Kidney (tissue), 14 donors: ENCODE data around the gene CCDC69. TPM values are rescaled to one million over a fixed set of nuclear protein-coding genes. Genes with fewer than 3 reads are reported as not detected.

Experiments used
- DNase-seq, 5 donors: peaks; one replicate each; pipeline ENCODE4 v3.0.0-alpha.2; 2013 to 2020
- FAIRE-seq: peaks from 2 replicates; lab custom pipeline; 2012; peaks lifted over from hg19 to GRCh38; lab: Jason Lieb, UNC
- H3K27ac ChIP-seq, 2 donors: one replicate each; pipeline ENCODE4 v1.7.0; 2013; ENCODE audit warnings: low read depth in 2 of 2, low read length in 2 of 2, inconsistent platforms in 1 of 2
- H3K27me3 ChIP-seq: one replicate; pipeline ENCODE4 v1.7.1; 2013; ENCODE audit warnings: low read length, inconsistent platforms; ENCODE audit not compliant: control insufficient read depth, insufficient read depth
- H3K36me3 ChIP-seq, 3 donors: one replicate each; pipeline versions ENCODE4 v1.7.0 to v1.7.1; 2013; ENCODE audit warnings: low read length in 3 of 3, control low read depth in 1 of 3, inconsistent platforms in 1 of 3; ENCODE audit not compliant: insufficient read depth in 3 of 3, control insufficient read depth in 2 of 3
- H3K4me1 ChIP-seq, 3 donors: one replicate each; pipeline versions ENCODE4 v1.7.0 to v1.7.1; 2013; ENCODE audit warnings: low read length in 3 of 3, inconsistent platforms in 1 of 3, low read depth in 1 of 3; ENCODE audit not compliant: control insufficient read depth in 2 of 3, insufficient read depth in 2 of 3
- H3K4me3 ChIP-seq, 3 donors: one replicate each; pipeline versions ENCODE4 v1.7.0 to v1.8.1; 2013; ENCODE audit warnings: low read length in 3 of 3, control low read depth in 1 of 3, inconsistent platforms in 1 of 3
- H3K9ac ChIP-seq, 3 donors: one replicate each; pipeline versions ENCODE4 v1.7.0 to v1.7.1; 2013; ENCODE audit warnings: low read length in 3 of 3, control low read depth in 1 of 3, inconsistent platforms in 1 of 3
- H3K9me3 ChIP-seq, 3 donors: one replicate each; pipeline versions ENCODE4 v1.7.0 to v1.7.1; 2013; ENCODE audit warnings: low read length in 3 of 3, control low read depth in 1 of 3, inconsistent platforms in 1 of 3; ENCODE audit not compliant: control insufficient read depth in 2 of 3, insufficient read depth in 1 of 3
- intact Hi-C: fragments of 100-400 bp; cut with DNase I; formaldehyde crosslinking; loops from one replicate; pipeline ENCODE4 v1.11.1; 2022
- polyA plus RNA-seq: library from polyadenylated mRNA; stranded (reverse); fragments of 350-450 nt; fragmentation: Illumina TruSeq; extraction: RNeasy Lipid Tissue Mini Kit (QIAGEN cat#74804); gene quantifications from one replicate; pipeline ENCODE4 v1.2.3, GENCODE V29; 2014; ENCODE audit warnings: low read depth, low replicate concordance; ENCODE audit not compliant: insufficient read depth
- total RNA-seq: library from RNA; stranded (reverse); fragmentation: NEBNext Ultra II Directional; extraction: Animal tissue kit (Norgen Biotek cat#: 25700); gene quantifications from one replicate; pipeline ENCODE4 v1.2.1, GENCODE V29; 2021
- TF ChIP-seq, protein P1 (sequence below): IDR thresholded peaks from 3 replicates; pipeline ENCODE4 v1.5.1; 2012; ENCODE audit warnings: mild to moderate bottlenecking, moderate library complexity, borderline replicate concordance; ENCODE audit not compliant: insufficient read depth; ENCODE audit errors: extremely low read depth
- donor health status: control.
- donor health status: control.
- donor health status: control.
- donor health status: control.
- donor health status: control.
- donor health status: DM: yes; HTN: yes; CAD: no.
- donor health status: Normal renal cell carcinoma (clear cell type).

CCDC69 gene
- total and polyA plus RNA-seq, 2 donors from 2014 or later = 11.1 to 22.8 TPM

DNA sequence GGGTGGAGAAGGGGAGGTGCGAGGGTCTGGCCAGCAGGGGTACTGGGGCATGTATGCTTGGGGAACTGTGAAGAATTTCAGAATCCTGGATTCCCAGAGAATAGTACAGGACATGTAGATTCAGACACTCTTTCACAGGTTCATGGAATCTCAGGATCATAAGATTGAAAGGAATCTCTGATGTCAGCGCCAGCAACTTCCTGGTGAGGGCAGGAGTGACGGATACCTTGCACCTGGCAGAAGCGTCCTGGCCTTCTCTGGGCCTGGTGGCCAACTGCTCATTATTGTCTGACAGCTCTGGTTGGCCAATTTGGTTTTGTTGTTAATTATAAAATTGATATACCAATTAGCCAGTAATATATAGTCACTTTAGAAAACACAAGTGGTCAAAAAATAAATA is 36.0 kb upstream of the CCDC69 start:
- H3K9ac ChIP-seq = no peak overlapping the region
- H3K27ac ChIP-seq = no peak overlapping the region
- H3K4me3 ChIP-seq = no peak overlapping the region
- intact Hi-C loops = no loop called here
- FAIRE-seq (no peak), DNase-seq (peak in 1 of 5 donors; percentile 12)
- TF ChIP-seq, protein P1, sequence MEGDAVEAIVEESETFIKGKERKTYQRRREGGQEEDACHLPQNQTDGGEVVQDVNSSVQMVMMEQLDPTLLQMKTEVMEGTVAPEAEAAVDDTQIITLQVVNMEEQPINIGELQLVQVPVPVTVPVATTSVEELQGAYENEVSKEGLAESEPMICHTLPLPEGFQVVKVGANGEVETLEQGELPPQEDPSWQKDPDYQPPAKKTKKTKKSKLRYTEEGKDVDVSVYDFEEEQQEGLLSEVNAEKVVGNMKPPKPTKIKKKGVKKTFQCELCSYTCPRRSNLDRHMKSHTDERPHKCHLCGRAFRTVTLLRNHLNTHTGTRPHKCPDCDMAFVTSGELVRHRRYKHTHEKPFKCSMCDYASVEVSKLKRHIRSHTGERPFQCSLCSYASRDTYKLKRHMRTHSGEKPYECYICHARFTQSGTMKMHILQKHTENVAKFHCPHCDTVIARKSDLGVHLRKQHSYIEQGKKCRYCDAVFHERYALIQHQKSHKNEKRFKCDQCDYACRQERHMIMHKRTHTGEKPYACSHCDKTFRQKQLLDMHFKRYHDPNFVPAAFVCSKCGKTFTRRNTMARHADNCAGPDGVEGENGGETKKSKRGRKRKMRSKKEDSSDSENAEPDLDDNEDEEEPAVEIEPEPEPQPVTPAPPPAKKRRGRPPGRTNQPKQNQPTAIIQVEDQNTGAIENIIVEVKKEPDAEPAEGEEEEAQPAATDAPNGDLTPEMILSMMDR = no peak
- H3K36me3 ChIP-seq = no peaks in the 10 kb centered on the region
- H3K4me1 ChIP-seq = no peaks in the 10 kb centered on the region
- no peaks in the 10 kb centered on the region for H3K27me3 ChIP-seq
- no peaks in the 10 kb centered on the region for H3K9me3 ChIP-seq

DNA sequence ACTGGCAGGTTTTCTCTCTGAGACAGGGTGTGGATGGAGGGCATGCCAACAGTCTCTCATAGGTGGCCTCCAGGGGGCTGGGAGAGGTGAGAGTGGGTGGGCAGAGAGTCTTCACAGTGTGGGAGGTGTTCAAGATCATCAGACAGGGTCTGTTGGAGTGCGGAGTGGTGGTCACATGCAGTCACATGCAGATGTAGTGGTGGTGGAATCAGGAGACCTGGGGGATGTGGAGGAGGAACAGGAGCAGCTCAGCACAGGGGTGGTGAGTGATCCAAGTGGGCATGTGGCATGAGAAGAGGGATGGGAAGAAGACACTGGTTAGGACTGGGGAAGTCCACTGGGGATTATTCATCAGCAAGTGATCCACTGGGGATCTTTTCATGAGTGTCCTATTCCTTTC is 34.9 kb upstream of the CCDC69 start:
- peak in 1 of 5 donors; percentile 18 for DNase-seq
- intact Hi-C loops = no loop called here
- Histone ChIP-seq H3K4me3 (no peak overlapping the region), H3K27me3 (no peaks in the 10 kb centered on the region), H3K36me3 (no peaks in the 10 kb centered on the region), H3K27ac (no peak overlapping the region), H3K9ac (no peak overlapping the region), H3K4me1 (peaks cover 0 to 9% (median 8%) of the 10 kb centered on the region in 3 donors), H3K9me3 (no peaks in the 10 kb centered on the region)
- FAIRE-seq = no peak
- TF ChIP-seq, protein P1 = no peak

DNA sequence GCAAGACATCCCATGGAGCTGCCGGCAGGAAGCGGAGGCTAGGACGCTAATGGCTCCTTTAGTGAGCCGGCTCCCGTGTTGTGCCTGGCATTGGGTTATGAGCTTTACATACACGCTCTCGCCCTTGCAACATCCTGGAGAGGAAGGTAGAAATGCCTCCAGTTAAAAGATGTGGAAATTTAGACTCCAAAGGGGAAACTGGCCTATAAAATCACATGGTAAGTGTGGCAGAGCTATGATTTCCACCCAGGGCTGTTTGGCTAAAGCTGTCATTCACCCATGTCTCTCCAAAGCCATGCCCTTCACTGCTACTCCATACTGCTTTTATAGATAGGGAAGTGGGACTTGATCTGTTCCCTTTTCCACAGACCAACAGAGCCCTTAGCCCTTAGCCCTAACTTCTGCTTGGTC is 34.3 kb upstream of the CCDC69 start:
- peaks cover 0 to 14% (median 9%) of the 10 kb centered on the region in 3 donors for H3K4me1 ChIP-seq
- no peaks in the 10 kb centered on the region for H3K36me3 ChIP-seq
- intact Hi-C loops = no loop called here
- no peak overlapping the region for H3K27ac ChIP-seq
- H3K4me3 ChIP-seq = no peak overlapping the region
- no peak overlapping the region for H3K9ac ChIP-seq
- TF ChIP-seq, protein P1 = no peak
- FAIRE-seq (no peak), DNase-seq (no peak)
- H3K9me3 ChIP-seq = no peaks in the 10 kb centered on the region
- H3K27me3 ChIP-seq = no peaks in the 10 kb centered on the region

DNA sequence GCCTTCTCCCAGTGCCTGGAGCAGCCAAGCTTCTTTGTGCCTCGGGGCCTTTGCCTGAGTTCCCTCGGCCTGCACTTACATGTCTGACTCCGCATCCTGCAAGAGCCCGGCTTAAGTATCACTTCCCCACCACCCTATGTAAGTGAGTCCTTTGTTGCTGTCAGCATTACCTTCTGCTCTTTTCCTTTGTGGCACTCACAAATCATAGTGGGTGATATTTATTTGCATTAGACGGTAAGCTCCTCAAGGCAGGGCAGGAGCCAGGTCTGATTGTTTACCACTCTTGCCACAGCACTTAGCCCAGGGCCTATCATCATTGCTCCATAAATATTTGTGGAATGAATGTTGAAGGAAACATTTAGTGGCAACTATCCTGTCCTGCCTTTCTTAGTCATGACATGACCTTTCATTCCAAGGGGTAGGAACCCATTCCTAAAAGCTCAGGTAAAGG is 33.9 kb upstream of the CCDC69 start:
- FAIRE-seq = no peak
- intact Hi-C loops = no loop called here
- H3K4me3 ChIP-seq = no peak overlapping the region
- TF ChIP-seq, protein P1 = no peak
- peak in 1 of 5 donors; percentile 10 for DNase-seq
- no peak overlapping the region for H3K9ac ChIP-seq
- H3K36me3 ChIP-seq = no peaks in the 10 kb centered on the region
- H3K27ac ChIP-seq = no peak overlapping the region
- peaks cover 0 to 14% (median 9%) of the 10 kb centered on the region in 3 donors for H3K4me1 ChIP-seq
- H3K9me3 ChIP-seq = no peaks in the 10 kb centered on the region
- no peaks in the 10 kb centered on the region for H3K27me3 ChIP-seq
